Right lobe of liver (tissue), 6 donors: ENCODE data around the gene AXIN1. TPM values are rescaled to one million over a fixed set of nuclear protein-coding genes. Genes with fewer than 3 reads are reported as not detected.

Experiments used
- ATAC-seq, 4 donors: fragments of 200-7000 bp; cut with Tn5 transposase; one replicate each; pipeline ENCODE4 v1.9.1; 2020; ENCODE audit warnings: mild to moderate bottlenecking in 4 of 4, moderate library complexity in 4 of 4
- DNase-seq, 3 donors: peaks; one replicate each; pipeline ENCODE4 v3.0.0-alpha.2; 2020
- H3K27ac ChIP-seq, 3 donors: fragments of 200-600 bp; one replicate each; pipeline ENCODE4 v1.8.0; 2022
- H3K27me3 ChIP-seq, 2 donors: fragments of 200-600 bp; one replicate each; pipeline ENCODE4 v1.8.0; 2022
- H3K36me3 ChIP-seq, 4 donors: fragments of 200-600 bp; sonication (generic) in 1 of 4; one replicate each; pipeline versions ENCODE4 v1.5.1 to v1.8.0; 2017 to 2022; ENCODE audit warnings: control low read depth in 1 of 4
- H3K4me1 ChIP-seq, 4 donors: fragments of 200-600 bp; sonication (generic) in 1 of 4; one replicate each; pipeline versions ENCODE4 v1.5.1 to v1.8.0; 2017 to 2022; ENCODE audit warnings: control low read depth in 1 of 4
- H3K4me3 ChIP-seq, 3 donors: fragments of 200-600 bp; one replicate each; pipeline ENCODE4 v1.8.0; 2022
- H3K9me3 ChIP-seq, 4 donors: fragments of 200-600 bp; sonication (generic) in 1 of 4; one replicate each; pipeline versions ENCODE4 v1.5.1 to v1.8.0; 2017 to 2022; ENCODE audit warnings: control low read depth in 1 of 4
- POLR2A ChIP-seq: fragments of 450-650 bp; IDR thresholded peaks from one replicate; pipeline ENCODE4 v1.6.1; 2017; ENCODE audit warnings: antibody characterized with exemption, mild to moderate bottlenecking
- WGBS: methylation state at CpG from one replicate; pipeline ENCODE4 v1.1.6; 2018; ENCODE audit warnings: low coverage, low lambda C conversion rate; ENCODE audit not compliant: insufficient coverage; ENCODE audit errors: missing lambda C conversion rate; 5-methylcytosine and 5-hydroxymethylcytosine counted together
- intact Hi-C, 2 donors: fragments of 100-400 bp; cut with DNase I; formaldehyde crosslinking; loops; one replicate each; pipeline versions ENCODE4 v1.11.2 to v1.14.1; 2022
- total RNA-seq, 6 experiments: library from RNA; depleted of rRNA in 2 of 6; stranded (reverse); fragments of >200 nt in 2 of 6; fragmentation: NEBNext Ultra II Directional in 3 of 6; extraction: Animal tissue kit (Norgen Biotek cat#: 25700) in 3 of 6; gene quantifications; one replicate each; pipeline versions ENCODE4 v1.1.0 to v1.2.4, GENCODE V29; 2016 to 2023
- TF ChIP-seq, protein P1 (sequence below), 4 donors: fragments of 200-600 bp in 3 of 4; fragments of 450-650 bp in 1 of 4; IDR thresholded peaks; one replicate each; pipeline versions ENCODE4 v1.5.1 to v1.8.0; 2016 to 2022; ENCODE audit warnings: antibody characterized with exemption in 4 of 4, mild to moderate bottlenecking in 2 of 4
- donor health status: DM: no; HTN: yes; CAD: no.
- donor health status: DM: no; HTN: no; CAD: no.
- donor health status: DM: no; HTN: no; CAD: no.
- donor health status: DM: no; HTN: yes; CAD: no.
- donor health status: DM: no; HTN: yes; CAD: no.

AXIN1 gene
- total RNA-seq, 6 experiments from 2014 or later, result 5.5 to 17.4 (median 9.4) TPM

DNA sequence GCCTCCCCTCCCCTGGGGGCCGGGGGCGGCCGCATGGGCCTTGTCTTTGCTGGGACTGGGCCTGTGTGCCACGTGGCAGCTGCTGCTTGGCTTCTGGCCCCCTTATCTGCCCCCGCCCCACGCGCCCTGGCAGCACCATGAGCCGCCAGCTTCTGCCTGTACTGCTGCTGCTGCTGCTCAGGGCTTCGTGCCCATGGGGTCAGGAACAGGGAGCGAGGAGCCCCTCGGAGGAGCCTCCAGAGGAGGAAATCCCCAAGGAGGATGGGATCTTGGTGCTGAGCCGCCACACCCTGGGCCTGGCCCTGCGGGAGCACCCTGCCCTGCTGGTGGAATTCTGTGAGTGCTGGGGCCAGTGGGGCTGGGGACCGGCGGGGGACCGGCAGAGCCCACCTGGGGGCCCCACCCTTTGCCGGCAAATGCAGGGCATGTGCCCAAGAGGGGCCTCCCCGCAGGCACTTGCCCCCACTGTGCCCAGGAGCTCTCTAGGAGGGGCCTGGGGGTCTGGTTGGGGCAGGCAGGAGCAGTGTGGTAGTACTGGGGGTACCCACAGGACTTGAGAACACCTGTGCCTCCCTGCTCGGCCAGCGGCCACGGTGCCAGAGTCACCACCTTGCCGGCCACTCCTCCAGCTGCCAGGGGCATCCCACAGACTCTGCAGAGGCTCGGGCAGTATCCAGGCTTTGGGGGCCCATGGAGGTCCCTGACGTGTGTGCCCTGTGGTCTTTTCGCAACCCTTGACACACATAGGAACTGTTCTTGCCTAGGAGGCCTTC lies 69.3 kb downstream of the AXIN1 start, which contains the start of gene PDIA2:
TSS of gene PDIA2 (plus strand) at position 132 of the 773 bp plus-strand sequence. CDS start at position 138, 6 bp downstream.
- Histone ChIP-seq H3K9me3 (no peaks in the 10 kb centered on the region), H3K36me3 (no peaks in the 10 kb centered on the region), H3K27me3 (peaks cover 0 to 18% of the 10 kb centered on the region in 2 donors), H3K4me1 (no peaks in the 10 kb centered on the region), H3K27ac (no peak within 1 kb of the TSS), H3K4me3 (no peak within 1 kb of the TSS)
- ATAC-seq (no peak), DNase-seq (no peak)
- 45% methylated on average over 6 of the region's 25 CpGs for WGBS
- TF ChIP-seq, protein P1, sequence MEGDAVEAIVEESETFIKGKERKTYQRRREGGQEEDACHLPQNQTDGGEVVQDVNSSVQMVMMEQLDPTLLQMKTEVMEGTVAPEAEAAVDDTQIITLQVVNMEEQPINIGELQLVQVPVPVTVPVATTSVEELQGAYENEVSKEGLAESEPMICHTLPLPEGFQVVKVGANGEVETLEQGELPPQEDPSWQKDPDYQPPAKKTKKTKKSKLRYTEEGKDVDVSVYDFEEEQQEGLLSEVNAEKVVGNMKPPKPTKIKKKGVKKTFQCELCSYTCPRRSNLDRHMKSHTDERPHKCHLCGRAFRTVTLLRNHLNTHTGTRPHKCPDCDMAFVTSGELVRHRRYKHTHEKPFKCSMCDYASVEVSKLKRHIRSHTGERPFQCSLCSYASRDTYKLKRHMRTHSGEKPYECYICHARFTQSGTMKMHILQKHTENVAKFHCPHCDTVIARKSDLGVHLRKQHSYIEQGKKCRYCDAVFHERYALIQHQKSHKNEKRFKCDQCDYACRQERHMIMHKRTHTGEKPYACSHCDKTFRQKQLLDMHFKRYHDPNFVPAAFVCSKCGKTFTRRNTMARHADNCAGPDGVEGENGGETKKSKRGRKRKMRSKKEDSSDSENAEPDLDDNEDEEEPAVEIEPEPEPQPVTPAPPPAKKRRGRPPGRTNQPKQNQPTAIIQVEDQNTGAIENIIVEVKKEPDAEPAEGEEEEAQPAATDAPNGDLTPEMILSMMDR (IDR thresholded peaks at IDR 0.05), result no peak
- TF ChIP-seq POLR2A, result no peak
- intact Hi-C loops, result no loop called here

DNA sequence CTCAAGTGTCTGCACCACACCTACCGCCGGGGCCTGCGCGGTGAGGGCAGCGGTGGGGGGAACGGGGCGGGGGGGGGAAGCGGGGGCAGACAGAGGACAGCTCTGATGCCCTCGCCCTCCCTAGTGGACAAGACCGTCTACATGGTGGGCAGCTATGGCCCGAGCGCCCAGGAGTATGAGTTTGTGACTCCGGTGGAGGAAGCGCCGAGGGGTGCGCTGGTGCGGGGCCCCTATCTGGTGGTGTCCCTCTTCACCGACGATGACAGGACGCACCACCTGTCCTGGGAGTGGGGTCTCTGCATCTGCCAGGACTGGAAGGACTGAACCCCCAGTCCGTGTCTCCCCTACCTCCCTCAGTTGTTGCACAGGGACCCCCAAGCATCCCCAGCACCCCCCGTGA lies 70.0 kb downstream of the AXIN1 start:
- intact Hi-C loops, result no loop called here
- Histone ChIP-seq H3K27ac (no peak overlapping the region), H3K9me3 (no peaks in the 10 kb centered on the region), H3K27me3 (peaks cover 0 to 18% of the 10 kb centered on the region in 2 donors), H3K4me3 (no peak overlapping the region), H3K36me3 (no peaks in the 10 kb centered on the region), H3K4me1 (no peaks in the 10 kb centered on the region)
- no peak for TF ChIP-seq POLR2A
- TF ChIP-seq, protein P1 (IDR thresholded peaks at IDR 0.05), result no peak
- no peak for DNase-seq
- ATAC-seq, result no peak
- no CpG with 5 or more reads among the region's 22 CpGs for WGBS

DNA sequence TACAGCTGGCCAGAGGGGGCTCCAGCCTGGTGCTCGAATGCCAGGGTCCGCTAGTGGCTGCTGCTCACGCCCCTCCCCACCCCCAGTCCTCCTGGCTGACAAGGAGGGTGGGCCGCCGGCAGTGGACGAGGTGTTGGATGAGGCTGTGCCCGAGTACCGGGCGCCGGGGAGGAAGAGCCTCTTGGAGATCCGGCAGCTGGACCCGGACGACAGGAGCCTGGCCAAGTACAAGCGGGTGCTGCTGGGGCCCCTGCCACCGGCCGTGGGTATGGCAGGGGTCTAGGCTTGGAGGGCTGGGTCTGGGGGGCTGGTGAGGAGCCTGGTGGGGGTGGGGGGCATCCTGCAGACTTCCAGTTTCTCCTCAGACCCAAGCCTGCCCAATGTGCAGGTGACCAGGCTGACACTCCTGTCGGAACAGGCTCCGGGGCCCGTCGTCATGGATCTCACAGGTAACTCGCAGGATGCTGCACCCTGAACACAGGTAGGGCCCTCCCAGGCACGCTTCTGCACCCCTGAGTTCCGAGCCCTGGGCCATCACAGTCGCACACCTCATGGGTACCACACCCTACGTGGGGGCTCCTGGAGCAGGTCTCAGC lies 70.8 kb downstream of the AXIN1 start:
- Histone ChIP-seq H3K36me3 (no peaks in the 10 kb centered on the region), H3K27ac (no peak overlapping the region), H3K9me3 (no peaks in the 10 kb centered on the region), H3K4me1 (no peaks in the 10 kb centered on the region), H3K27me3 (peaks cover 0 to 18% of the 10 kb centered on the region in 2 donors), H3K4me3 (no peak overlapping the region)
- TF ChIP-seq, protein P1 (IDR thresholded peaks at IDR 0.05), result no peak
- TF ChIP-seq POLR2A, result no peak
- intact Hi-C loops, result no loop called here
- WGBS, result no CpG with 5 or more reads among the region's 25 CpGs
- DNase-seq (no peak), ATAC-seq (no peak)

DNA sequence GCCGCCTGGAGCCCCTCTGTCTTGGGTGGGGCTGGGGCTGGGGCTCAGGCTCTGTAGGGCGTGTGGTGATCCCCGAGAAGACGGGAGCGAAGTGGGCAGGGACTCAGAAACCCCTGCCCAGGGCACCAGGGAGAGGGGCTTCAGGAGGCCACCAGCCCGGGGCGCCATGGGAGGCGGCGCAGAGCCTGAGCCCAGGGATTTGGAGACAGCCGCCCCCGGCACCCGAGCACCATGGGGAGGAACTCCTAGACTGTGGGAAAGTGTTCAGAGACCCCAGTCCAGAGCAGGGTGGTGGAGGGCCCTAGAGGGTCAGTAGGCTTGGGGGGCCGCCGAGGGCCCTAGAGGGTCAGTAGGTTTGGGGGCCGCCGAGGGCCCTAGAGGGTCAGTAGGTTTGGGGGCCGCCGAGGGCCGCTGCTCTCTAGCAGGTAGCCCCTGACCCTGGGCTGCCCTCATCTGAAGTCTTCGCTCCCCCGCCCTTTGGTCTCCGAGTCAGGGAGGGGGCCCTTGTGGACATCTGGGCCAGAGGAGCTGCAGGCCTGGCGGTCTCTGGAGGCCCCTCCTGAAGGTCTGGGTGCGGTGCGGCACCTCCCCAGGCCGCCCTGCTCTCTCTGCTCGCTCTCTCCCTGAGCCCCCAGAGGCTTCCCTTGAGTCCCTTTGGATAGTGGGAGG lies 71.4 kb downstream of the AXIN1 start:
- no peaks in the 10 kb centered on the region for H3K4me1 ChIP-seq
- no peaks in the 10 kb centered on the region for H3K9me3 ChIP-seq
- intact Hi-C loops, result no loop called here
- no peak overlapping the region for H3K4me3 ChIP-seq
- ATAC-seq, result peak in 1 of 4 donors; percentile 3
- no peaks in the 10 kb centered on the region for H3K36me3 ChIP-seq
- H3K27ac ChIP-seq, result no peak overlapping the region
- peaks cover 0 to 18% of the 10 kb centered on the region in 2 donors for H3K27me3 ChIP-seq
- TF ChIP-seq, protein P1 (IDR thresholded peaks at IDR 0.05), result no peak
- TF ChIP-seq POLR2A, result no peak
- DNase-seq, result no peak
- WGBS, result 62% methylated on average over 3 of the region's 27 CpGs
